Keratinocyte (primary cell): ENCODE measurements around the gene KIF27.

ENCODE experiments used
- EZH2 ChIP-seq: IDR thresholded peaks from one replicate; pipeline ENCODE4 v1.6.1; 2012; ENCODE audit warnings: inconsistent platforms, mild to moderate bottlenecking, low read length, moderate library complexity
- TF ChIP-seq, protein P1 (sequence below), 3 experiments: IDR thresholded peaks in 1 of 3; conservative IDR thresholded peaks in 1 of 3; optimal IDR thresholded peaks in 1 of 3; 2 replicates in 2 of 3; 3 replicates in 1 of 3; pipeline versions ENCODE3 to v1.5.1; 2011; ENCODE audit warnings: low read length in 3 of 3, mild to moderate bottlenecking in 3 of 3, moderate library complexity in 2 of 3, control low read depth in 1 of 3, inconsistent platforms in 1 of 3; ENCODE audit not compliant: insufficient read depth in 2 of 3; ENCODE audit errors: extremely low read depth in 1 of 3

DNA sequence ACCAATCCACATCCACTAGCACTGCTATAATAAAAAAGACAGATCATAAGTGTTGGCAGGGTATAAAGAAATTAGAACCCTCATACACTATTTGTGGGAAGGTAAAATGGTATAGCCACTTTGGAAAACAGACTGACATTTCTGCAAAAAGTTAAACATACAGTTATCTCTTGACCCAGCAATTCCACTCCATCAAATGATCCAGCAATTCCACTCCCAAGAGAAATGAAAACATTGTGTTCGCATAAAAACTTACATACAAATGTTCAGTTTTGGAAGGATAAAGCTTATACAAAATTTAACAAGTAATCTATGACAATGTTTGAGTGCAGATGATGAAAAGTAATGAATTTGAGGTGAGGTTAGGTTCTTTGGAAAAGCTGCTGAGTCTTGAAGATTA, 2.1 kb downstream of the KIF27 start:
- TF ChIP-seq, protein P1, sequence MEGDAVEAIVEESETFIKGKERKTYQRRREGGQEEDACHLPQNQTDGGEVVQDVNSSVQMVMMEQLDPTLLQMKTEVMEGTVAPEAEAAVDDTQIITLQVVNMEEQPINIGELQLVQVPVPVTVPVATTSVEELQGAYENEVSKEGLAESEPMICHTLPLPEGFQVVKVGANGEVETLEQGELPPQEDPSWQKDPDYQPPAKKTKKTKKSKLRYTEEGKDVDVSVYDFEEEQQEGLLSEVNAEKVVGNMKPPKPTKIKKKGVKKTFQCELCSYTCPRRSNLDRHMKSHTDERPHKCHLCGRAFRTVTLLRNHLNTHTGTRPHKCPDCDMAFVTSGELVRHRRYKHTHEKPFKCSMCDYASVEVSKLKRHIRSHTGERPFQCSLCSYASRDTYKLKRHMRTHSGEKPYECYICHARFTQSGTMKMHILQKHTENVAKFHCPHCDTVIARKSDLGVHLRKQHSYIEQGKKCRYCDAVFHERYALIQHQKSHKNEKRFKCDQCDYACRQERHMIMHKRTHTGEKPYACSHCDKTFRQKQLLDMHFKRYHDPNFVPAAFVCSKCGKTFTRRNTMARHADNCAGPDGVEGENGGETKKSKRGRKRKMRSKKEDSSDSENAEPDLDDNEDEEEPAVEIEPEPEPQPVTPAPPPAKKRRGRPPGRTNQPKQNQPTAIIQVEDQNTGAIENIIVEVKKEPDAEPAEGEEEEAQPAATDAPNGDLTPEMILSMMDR (optimal IDR thresholded peaks at IDR 0.05 in 1 of 3, IDR thresholded peaks at IDR 0.05 in 1 of 3, conservative IDR thresholded peaks at IDR 0.05 in 1 of 3; ENCODE audit: extremely low read depth in 1 of 3, insufficient read depth in 2 of 3, low read length in 3 of 3) = no peak
- no peak for TF ChIP-seq EZH2
